GM21526 (cell line): ENCODE data around the gene SURF2.
"Not testable (repeated sequence)": the region's sequence is repeated elsewhere in the genome, so short reads cannot be mapped to it uniquely, and the experiment has no call there.

Experiments used
- ATAC-seq: cut with Tn5 transposase; IDR thresholded peaks from one replicate; pipeline ENCODE4 v1.9.1; 2021; ENCODE audit warnings: moderate library complexity; ENCODE audit not compliant: unreplicated experiment, low FRiP score

SURF2 gene

GRCh38 chr9:133334888-133335287, 21.5 kb upstream of the SURF2 start:
- ATAC-seq, result not testable (repeated sequence)

GRCh38 chr9:133335924-133336811, 20.2 kb upstream of the SURF2 start, which contains the start of gene SURF6:
Gene SURF6 (minus strand): TSS chr9:133336188. CDS start chr9:133336132, 56 bp downstream.
- peak; percentile 72 for ATAC-seq

- ATAC-seq, result no peak
Measured at GRCh38 chr9:133339641-133340040, 16.7 kb upstream of the SURF2 start.

GRCh38 chr9:133340256-133340655, 16.1 kb upstream of the SURF2 start:
- ATAC-seq, result no peak

GRCh38 chr9:133340916-133341315, 15.4 kb upstream of the SURF2 start:
- ATAC-seq, result no peak

- ATAC-seq, result no peak
Measured at GRCh38 chr9:133341369-133342068, 14.8 kb upstream of the SURF2 start.

GRCh38 chr9:133342069-133342406, 14.3 kb upstream of the SURF2 start:
- no peak for ATAC-seq

- ATAC-seq, result no peak
Measured at GRCh38 chr9:133342570-133342969, 13.8 kb upstream of the SURF2 start.

GRCh38 chr9:133344071-133344470, 12.3 kb upstream of the SURF2 start:
- ATAC-seq, result no peak

- ATAC-seq, result no peak
Measured at GRCh38 chr9:133344979-133345378, 11.4 kb upstream of the SURF2 start.

- no peak for ATAC-seq
Measured at GRCh38 chr9:133345596-133345995, 10.8 kb upstream of the SURF2 start.

GRCh38 chr9:133346021-133346785, 10.1 kb upstream of the SURF2 start:
- no peak for ATAC-seq

GRCh38 chr9:133347515-133347984, 8.8 kb upstream of the SURF2 start:
- peak; percentile 35 for ATAC-seq

GRCh38 chr9:133347985-133348717, 8.2 kb upstream of the SURF2 start, which contains the start of the genes MED22 and RPL7A:
Gene MED22 (minus strand): TSS chr9:133348131. CDS start chr9:133346662, 1,469 bp downstream.
Gene RPL7A (plus strand): TSS chr9:133348218. CDS start chr9:133348244, 26 bp downstream.
- peak; percentile 59 for ATAC-seq

GRCh38 chr9:133348718-133349573, 7.4 kb upstream of the SURF2 start:
- no peak for ATAC-seq

- no peak for ATAC-seq
Measured at GRCh38 chr9:133349965-133350616, 6.3 kb upstream of the SURF2 start.

GRCh38 chr9:133351526-133351907, 4.8 kb upstream of the SURF2 start:
- no peak for ATAC-seq

GRCh38 chr9:133351908-133352634, 4.3 kb upstream of the SURF2 start:
- ATAC-seq, result no peak
